Measurements from ENCODE around the gene IFT122.

DNA sequence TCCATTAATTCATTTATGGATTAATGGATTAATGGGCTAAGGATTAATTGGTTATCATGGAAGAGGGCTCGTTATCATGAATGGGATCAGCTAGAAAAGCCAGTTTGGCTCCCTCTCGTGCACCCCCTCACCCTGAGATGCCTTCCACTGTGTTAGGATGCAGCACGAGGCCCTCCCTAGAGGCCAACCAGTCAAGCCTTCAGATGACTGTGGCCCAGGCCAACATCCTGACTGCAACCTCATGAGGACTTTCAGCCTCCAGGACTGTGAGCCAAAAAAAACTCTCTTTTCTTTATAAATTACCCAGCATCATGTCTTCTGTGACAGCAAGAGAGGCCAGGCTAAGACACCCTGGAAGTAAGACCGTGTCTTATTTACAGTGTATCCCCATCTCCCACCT, 20.5 kb upstream of the IFT122 start:
- TF ChIP-seq POLR2A (IDR thresholded peaks at IDR 0.05) (no peak), CTCF (IDR thresholded peaks at IDR 0.05) (no peak)
